Tibial nerve (tissue), 4 donors: Measurements from ENCODE around the gene LIMD2. TPM values are rescaled to one million over a fixed set of nuclear protein-coding genes. Genes with fewer than 3 reads are reported as not detected.

Source experiments
- DNase-seq, 2 donors: peaks; one replicate each; pipeline ENCODE4 v3.0.0-alpha.2; 2019; ENCODE audit warnings: low spot score in 2 of 2
- H3K27ac ChIP-seq, 4 donors: fragments of 200-600 bp; sonication (generic) in 3 of 4; one replicate each; pipeline ENCODE4 v1.5.1; 2017 to 2019; ENCODE audit warnings: mild to moderate bottlenecking in 1 of 4
- H3K27me3 ChIP-seq, 2 donors: fragments of 200-600 bp; sonication (generic) in 1 of 2; one replicate each; pipeline versions ENCODE4 v1.5.1 to v1.6.0; 2017 to 2019
- H3K36me3 ChIP-seq, 3 donors: fragments of 200-600 bp; sonication (generic); one replicate each; pipeline ENCODE4 v1.5.1; 2018 to 2019
- H3K4me1 ChIP-seq, 4 donors: fragments of 200-600 bp; sonication (generic) in 3 of 4; one replicate each; pipeline ENCODE4 v1.5.1; 2017 to 2019
- H3K4me3 ChIP-seq, 4 donors: fragments of 200-600 bp; sonication (generic) in 3 of 4; one replicate each; pipeline ENCODE4 v1.5.1; 2017 to 2019; ENCODE audit warnings: mild to moderate bottlenecking in 1 of 4, moderate library complexity in 1 of 4
- H3K9me3 ChIP-seq, 4 donors: fragments of 200-600 bp; sonication (generic) in 3 of 4; one replicate each; pipeline ENCODE4 v1.5.1; 2017 to 2019
- EP300 ChIP-seq, 2 donors: sonication (generic); formaldehyde crosslinking; IDR thresholded peaks; one replicate each; pipeline ENCODE4 v1.6.1; 2017; ENCODE audit warnings: antibody characterized with exemption in 2 of 2, mild to moderate bottlenecking in 1 of 2
- POLR2A ChIP-seq, 2 donors: fragments of 450-650 bp; IDR thresholded peaks; one replicate each; pipeline ENCODE4 v1.6.1; 2017; ENCODE audit warnings: antibody characterized with exemption in 2 of 2, mild to moderate bottlenecking in 2 of 2, moderate library complexity in 2 of 2
- WGBS, 2 donors: methylation state at CpG; one replicate each; pipeline ENCODE4 v1.1.5; 2018; 5-methylcytosine and 5-hydroxymethylcytosine counted together
- total RNA-seq, 4 donors: library from RNA; depleted of rRNA; stranded (reverse); fragments of >200 nt; gene quantifications; one replicate each; pipeline ENCODE4 v1.1.0, GENCODE V29; 2016
- TF ChIP-seq, protein P1 (sequence below), 5 experiments: fragments of 200-600 bp in 3 of 5; fragments of 450-650 bp in 2 of 5; sonication (generic) in 3 of 5; IDR thresholded peaks; one replicate each; pipeline ENCODE4 v1.5.1; 2016 to 2019; ENCODE audit warnings: antibody characterized with exemption in 5 of 5, mild to moderate bottlenecking in 3 of 5, moderate library complexity in 2 of 5

LIMD2 gene
- total RNA-seq, 4 donors from 2014 or later: 7.5 to 40.2 (median 25.2) TPM

DNA sequence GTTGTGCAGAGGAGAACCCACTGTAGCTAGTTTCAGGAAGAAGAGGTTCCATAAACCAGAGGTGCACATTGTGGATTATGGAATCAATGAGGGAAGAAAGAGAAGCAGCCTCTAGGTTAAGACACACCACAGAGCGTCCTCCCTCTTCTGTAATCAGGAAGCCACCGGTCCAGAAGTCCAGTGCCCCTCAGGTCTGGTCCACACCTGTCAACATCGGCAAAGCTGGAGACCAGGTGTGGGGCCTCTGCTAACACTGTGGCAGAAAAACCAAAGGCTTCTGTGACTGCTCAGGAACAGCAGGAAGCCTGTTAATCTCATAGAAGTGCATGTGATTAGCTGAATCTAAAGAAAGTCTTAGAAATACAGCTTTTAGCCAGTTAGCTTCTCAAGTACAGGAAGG is 23.3 kb downstream of the LIMD2 start:
- WGBS, 2 donors: 53 to 68% methylated on average over 3 of the region's 3 CpGs
- Histone ChIP-seq H3K27me3 (no peaks in the 10 kb centered on the region), H3K4me3 (no peak overlapping the region), H3K27ac (peak overlapping the region; percentile 40 to 88 (median 62)), H3K9me3 (no peaks in the 10 kb centered on the region), H3K36me3 (peaks cover 0 to 40% (median 0%) of the 10 kb centered on the region in 3 donors), H3K4me1 (peaks cover 5 to 73% (median 39%) of the 10 kb centered on the region in 4 donors)
- no peak for TF ChIP-seq EP300 (IDR thresholded peaks at IDR 0.05)
- TF ChIP-seq POLR2A (IDR thresholded peaks at IDR 0.05): no peak
- TF ChIP-seq, protein P1, sequence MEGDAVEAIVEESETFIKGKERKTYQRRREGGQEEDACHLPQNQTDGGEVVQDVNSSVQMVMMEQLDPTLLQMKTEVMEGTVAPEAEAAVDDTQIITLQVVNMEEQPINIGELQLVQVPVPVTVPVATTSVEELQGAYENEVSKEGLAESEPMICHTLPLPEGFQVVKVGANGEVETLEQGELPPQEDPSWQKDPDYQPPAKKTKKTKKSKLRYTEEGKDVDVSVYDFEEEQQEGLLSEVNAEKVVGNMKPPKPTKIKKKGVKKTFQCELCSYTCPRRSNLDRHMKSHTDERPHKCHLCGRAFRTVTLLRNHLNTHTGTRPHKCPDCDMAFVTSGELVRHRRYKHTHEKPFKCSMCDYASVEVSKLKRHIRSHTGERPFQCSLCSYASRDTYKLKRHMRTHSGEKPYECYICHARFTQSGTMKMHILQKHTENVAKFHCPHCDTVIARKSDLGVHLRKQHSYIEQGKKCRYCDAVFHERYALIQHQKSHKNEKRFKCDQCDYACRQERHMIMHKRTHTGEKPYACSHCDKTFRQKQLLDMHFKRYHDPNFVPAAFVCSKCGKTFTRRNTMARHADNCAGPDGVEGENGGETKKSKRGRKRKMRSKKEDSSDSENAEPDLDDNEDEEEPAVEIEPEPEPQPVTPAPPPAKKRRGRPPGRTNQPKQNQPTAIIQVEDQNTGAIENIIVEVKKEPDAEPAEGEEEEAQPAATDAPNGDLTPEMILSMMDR (IDR thresholded peaks at IDR 0.05): no peak
- DNase-seq: no peak

DNA sequence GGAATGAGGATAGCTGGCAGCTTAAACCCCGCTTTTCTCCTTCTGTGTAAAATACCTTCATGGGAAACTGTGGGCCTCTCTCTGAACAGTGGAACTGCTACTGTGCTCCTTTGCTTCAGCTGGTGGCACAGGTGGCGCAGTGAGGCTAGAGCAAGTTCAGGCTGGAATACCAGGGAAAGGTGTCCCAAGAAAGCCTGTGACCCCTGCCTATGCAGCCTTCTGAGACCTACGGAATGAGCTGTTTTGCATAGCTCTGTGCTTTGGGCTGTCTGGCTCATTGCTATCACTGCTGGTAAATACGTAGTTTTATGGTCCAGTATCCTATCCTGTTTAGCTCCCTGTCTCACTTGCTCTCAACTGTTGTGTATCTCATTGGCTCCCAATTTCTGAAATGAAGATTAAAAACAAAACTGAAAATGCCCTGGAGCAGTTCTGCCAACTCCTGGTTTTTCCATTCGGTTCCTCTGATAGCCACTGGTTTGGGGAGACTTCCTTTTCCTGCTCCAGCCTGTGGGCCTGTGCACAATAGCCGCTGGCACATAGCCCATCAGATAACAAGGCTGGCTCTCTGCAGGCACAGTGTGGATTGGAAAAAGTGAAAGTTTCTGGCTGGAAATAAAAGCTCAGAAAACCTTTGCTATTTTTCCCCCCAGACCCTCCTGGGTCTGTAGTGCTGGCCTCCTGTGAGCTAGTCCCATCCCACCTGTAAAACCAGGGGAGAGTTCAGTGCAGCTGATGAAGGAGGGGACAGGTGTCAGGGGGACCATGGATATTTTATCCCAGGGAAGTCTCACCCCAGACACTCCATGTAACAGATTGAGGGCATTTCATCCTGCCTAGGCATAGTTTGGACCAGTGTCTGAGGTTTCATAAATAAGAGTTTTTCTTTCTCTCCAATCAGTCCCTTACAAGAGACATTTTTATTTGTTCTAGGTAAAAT is 24.0 kb downstream of the LIMD2 start:
- H3K36me3 ChIP-seq: peaks cover 0 to 45% (median 0%) of the 10 kb centered on the region in 3 donors
- DNase-seq: peak; percentile 63 to 79

DNA sequence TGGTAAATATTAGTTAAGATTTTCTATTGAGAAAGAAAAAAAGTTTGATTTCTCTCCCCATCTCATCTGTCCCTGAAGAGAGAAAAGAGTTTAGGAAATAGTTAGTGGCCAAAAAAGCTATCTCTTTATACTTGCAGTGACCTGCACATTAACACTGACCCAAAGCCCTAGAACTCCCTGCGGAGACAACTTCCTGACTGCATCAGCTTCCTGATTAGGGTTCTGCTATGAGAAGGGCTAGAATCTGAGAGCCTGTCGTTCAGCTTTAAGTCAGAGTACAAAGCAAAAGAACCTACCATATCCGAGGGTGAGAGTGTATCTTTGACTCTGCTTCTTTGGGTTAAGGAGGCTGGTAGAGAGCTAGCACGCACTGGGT is 24.7 kb downstream of the LIMD2 start:
- peak overlapping the region in 1 of 4 donors; percentile 27 for H3K4me3 ChIP-seq
- no peaks in the 10 kb centered on the region for H3K9me3 ChIP-seq
- 3 to 11% methylated on average over 4 of the region's 4 CpGs for WGBS, 2 donors
- DNase-seq: no peak
- peak overlapping the region; percentile 40 to 88 (median 62) for H3K27ac ChIP-seq
- H3K4me1 ChIP-seq: peaks cover 5 to 60% (median 32%) of the 10 kb centered on the region in 4 donors
- H3K27me3 ChIP-seq: no peaks in the 10 kb centered on the region
- peaks cover 0 to 50% (median 0%) of the 10 kb centered on the region in 3 donors for H3K36me3 ChIP-seq
- no peak for TF ChIP-seq EP300 (IDR thresholded peaks at IDR 0.05)
- TF ChIP-seq POLR2A (IDR thresholded peaks at IDR 0.05): no peak
- TF ChIP-seq, protein P1 (IDR thresholded peaks at IDR 0.05): no peak

More for the DNA sequence above, 24.0 kb downstream of the LIMD2 start:
- Histone ChIP-seq H3K27ac (peak overlapping the region; percentile 40 to 88 (median 62)), H3K9me3 (no peaks in the 10 kb centered on the region), H3K4me1 (peaks cover 5 to 66% (median 33%) of the 10 kb centered on the region in 4 donors), H3K4me3 (peak overlapping the region in 1 of 4 donors; percentile 27), H3K27me3 (no peaks in the 10 kb centered on the region)
- TF ChIP-seq POLR2A (IDR thresholded peaks at IDR 0.05): no peak
- peak; percentile 41 to 80 for TF ChIP-seq EP300 (IDR thresholded peaks at IDR 0.05)
- TF ChIP-seq, protein P1 (IDR thresholded peaks at IDR 0.05): no peak
- 25 to 31% methylated on average over 6 of the region's 6 CpGs for WGBS, 2 donors

DNA sequence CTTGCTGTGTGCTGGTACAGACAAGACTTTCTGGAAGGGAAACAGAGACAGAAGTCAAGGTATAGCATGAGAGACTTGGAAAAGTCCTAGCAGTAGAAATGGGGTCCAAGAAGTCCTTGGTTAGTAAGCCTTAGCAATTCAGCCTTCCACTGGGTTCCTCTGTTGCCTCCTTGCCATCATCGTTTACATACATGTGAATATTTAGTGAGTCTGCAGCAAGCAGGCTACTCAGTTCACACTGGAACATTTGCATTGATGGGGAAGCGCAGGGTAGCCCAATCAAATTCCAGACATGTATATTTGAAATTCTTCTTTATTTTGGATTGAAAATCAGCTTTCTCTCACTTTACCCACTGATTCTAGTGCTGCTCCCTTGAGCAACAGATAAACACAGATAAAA is 27.1 kb downstream of the LIMD2 start:
- Histone ChIP-seq H3K27ac (peak overlapping the region in 1 of 4 donors; percentile 9), H3K27me3 (no peaks in the 10 kb centered on the region), H3K4me3 (no peak overlapping the region), H3K4me1 (peaks cover 5 to 49% (median 32%) of the 10 kb centered on the region in 4 donors), H3K9me3 (no peaks in the 10 kb centered on the region), H3K36me3 (peaks cover 0 to 59% (median 6%) of the 10 kb centered on the region in 3 donors)
- DNase-seq: no peak
- 89 to 92% methylated on average over 2 of the region's 2 CpGs for WGBS, 2 donors
- TF ChIP-seq, protein P1 (IDR thresholded peaks at IDR 0.05): no peak
